Mesenchymal stem cell (in vitro differentiated cells and primary cell): ENCODE data around the gene ABCA4.

Experiments
- DNase-seq: peaks from one replicate; pipeline ENCODE4 v3.0.0-alpha.2; 2013
- H2AFZ ChIP-seq: one replicate; pipeline ENCODE4 v1.6.1; 2013; ENCODE audit warnings: low read depth, mild to moderate bottlenecking, control low read depth, inconsistent platforms, low read length, moderate library complexity
- H2AK5ac ChIP-seq: 2 replicates; pipeline ENCODE4 v1.6.1; 2013; ENCODE audit warnings: low read length, moderate library complexity, mild to moderate bottlenecking, inconsistent platforms; ENCODE audit not compliant: severe bottlenecking
- H2BK120ac ChIP-seq: one replicate; pipeline ENCODE4 v1.6.1; 2013; ENCODE audit warnings: low read depth, mild to moderate bottlenecking, inconsistent platforms, low read length, moderate library complexity
- H2BK12ac ChIP-seq, 2 experiments: one replicate each; pipeline ENCODE4 v1.6.1; 2013; ENCODE audit warnings: inconsistent platforms in 2 of 2, low read length in 2 of 2, mild to moderate bottlenecking in 2 of 2, moderate library complexity in 2 of 2, control low read depth in 1 of 2
- H2BK15ac ChIP-seq: one replicate; pipeline ENCODE4 v1.6.1; 2013; ENCODE audit warnings: mild to moderate bottlenecking, low read depth, inconsistent platforms; ENCODE audit not compliant: poor library complexity, severe bottlenecking
- H2BK5ac ChIP-seq: 2 replicates; pipeline ENCODE4 v1.6.1; 2013; ENCODE audit warnings: low read depth, mild to moderate bottlenecking, low read length, control low read depth, inconsistent platforms; ENCODE audit not compliant: poor library complexity, severe bottlenecking
- H3K14ac ChIP-seq, 2 experiments: one replicate each; pipeline ENCODE4 v1.6.1; 2013; ENCODE audit warnings: inconsistent platforms in 2 of 2, low read length in 2 of 2, control low read depth in 1 of 2, mild to moderate bottlenecking in 1 of 2, moderate library complexity in 1 of 2
- H3K18ac ChIP-seq, 2 experiments: one replicate each; pipeline ENCODE4 v1.6.1; 2013; ENCODE audit warnings: inconsistent platforms in 2 of 2, low read length in 2 of 2, control low read depth in 1 of 2, low read depth in 1 of 2, mild to moderate bottlenecking in 1 of 2
- H3K23ac ChIP-seq, 2 experiments: one replicate each; pipeline ENCODE4 v1.6.1; 2013; ENCODE audit warnings: inconsistent platforms in 2 of 2, low read length in 2 of 2, mild to moderate bottlenecking in 2 of 2, moderate library complexity in 2 of 2, control low read depth in 1 of 2
- H3K27ac ChIP-seq: 2 replicates; pipeline ENCODE4 v1.5.1; 2013; ENCODE audit warnings: mild to moderate bottlenecking, moderate library complexity, low read length, control low read depth, inconsistent platforms; ENCODE audit not compliant: poor library complexity, severe bottlenecking
- H3K27me3 ChIP-seq, 2 experiments: 2 replicates each; pipeline versions ENCODE4 v1.6.1 to v1.7.0; 2013; ENCODE audit warnings: low read length in 2 of 2, mild to moderate bottlenecking in 2 of 2, moderate library complexity in 2 of 2, control low read depth in 1 of 2, inconsistent platforms in 1 of 2; ENCODE audit not compliant: control insufficient read depth in 1 of 2, insufficient read depth in 1 of 2
- H3K36me3 ChIP-seq, 2 experiments: 2 replicates each; pipeline versions ENCODE4 v1.6.1 to v1.7.0; 2013; ENCODE audit warnings: low read length in 2 of 2, control low read depth in 1 of 2, inconsistent platforms in 1 of 2, low read depth in 1 of 2, mild to moderate bottlenecking in 1 of 2; ENCODE audit not compliant: insufficient read depth in 2 of 2, control insufficient read depth in 1 of 2
- H3K4ac ChIP-seq, 2 experiments: one replicate each; pipeline ENCODE4 v1.6.1; 2013; ENCODE audit warnings: inconsistent platforms in 2 of 2, low read length in 2 of 2, mild to moderate bottlenecking in 2 of 2, moderate library complexity in 2 of 2, control low read depth in 1 of 2, low read depth in 1 of 2
- H3K4me1 ChIP-seq: 2 replicates; pipeline ENCODE4 v1.6.1; 2013; ENCODE audit warnings: low read depth, low read length, control low read depth; ENCODE audit not compliant: control insufficient read depth, insufficient read depth
- H3K4me2 ChIP-seq: 2 replicates; pipeline ENCODE4 v1.6.1; 2013; ENCODE audit warnings: low read length, mild to moderate bottlenecking, inconsistent platforms; ENCODE audit not compliant: poor library complexity, severe bottlenecking
- H3K4me3 ChIP-seq, 2 experiments: 2 replicates each; pipeline versions ENCODE4 v1.5.1 to v1.7.0; 2013; ENCODE audit warnings: low read length in 2 of 2, mild to moderate bottlenecking in 2 of 2, control low read depth in 1 of 2, low read depth in 1 of 2; ENCODE audit not compliant: insufficient read depth in 1 of 2
- H3K79me1 ChIP-seq: replicated peaks from 2 replicates; pipeline ENCODE4 v1.6.1; 2013; ENCODE audit warnings: mild to moderate bottlenecking, control low read depth, low read length, inconsistent platforms; ENCODE audit not compliant: poor library complexity, severe bottlenecking
- H3K9ac ChIP-seq: 2 replicates; pipeline ENCODE4 v1.7.0; 2013; ENCODE audit warnings: mild to moderate bottlenecking, low read length, moderate library complexity
- H3K9me3 ChIP-seq: 2 replicates; pipeline ENCODE4 v1.7.0; 2013; ENCODE audit warnings: mild to moderate bottlenecking, low read length; ENCODE audit not compliant: control insufficient read depth
- H4K8ac ChIP-seq: one replicate; pipeline ENCODE4 v1.6.1; 2013; ENCODE audit warnings: inconsistent platforms, mild to moderate bottlenecking, low read length, moderate library complexity
- H4K91ac ChIP-seq: one replicate; pipeline ENCODE4 v1.6.1; 2013; ENCODE audit warnings: mild to moderate bottlenecking, low read length, inconsistent platforms
- WGBS: methylation state at CpG from one replicate; pipeline ENCODE4 v1.1.7; 2013; ENCODE audit warnings: mixed read lengths; 5-methylcytosine and 5-hydroxymethylcytosine counted together

The ABCA4 gene

DNA sequence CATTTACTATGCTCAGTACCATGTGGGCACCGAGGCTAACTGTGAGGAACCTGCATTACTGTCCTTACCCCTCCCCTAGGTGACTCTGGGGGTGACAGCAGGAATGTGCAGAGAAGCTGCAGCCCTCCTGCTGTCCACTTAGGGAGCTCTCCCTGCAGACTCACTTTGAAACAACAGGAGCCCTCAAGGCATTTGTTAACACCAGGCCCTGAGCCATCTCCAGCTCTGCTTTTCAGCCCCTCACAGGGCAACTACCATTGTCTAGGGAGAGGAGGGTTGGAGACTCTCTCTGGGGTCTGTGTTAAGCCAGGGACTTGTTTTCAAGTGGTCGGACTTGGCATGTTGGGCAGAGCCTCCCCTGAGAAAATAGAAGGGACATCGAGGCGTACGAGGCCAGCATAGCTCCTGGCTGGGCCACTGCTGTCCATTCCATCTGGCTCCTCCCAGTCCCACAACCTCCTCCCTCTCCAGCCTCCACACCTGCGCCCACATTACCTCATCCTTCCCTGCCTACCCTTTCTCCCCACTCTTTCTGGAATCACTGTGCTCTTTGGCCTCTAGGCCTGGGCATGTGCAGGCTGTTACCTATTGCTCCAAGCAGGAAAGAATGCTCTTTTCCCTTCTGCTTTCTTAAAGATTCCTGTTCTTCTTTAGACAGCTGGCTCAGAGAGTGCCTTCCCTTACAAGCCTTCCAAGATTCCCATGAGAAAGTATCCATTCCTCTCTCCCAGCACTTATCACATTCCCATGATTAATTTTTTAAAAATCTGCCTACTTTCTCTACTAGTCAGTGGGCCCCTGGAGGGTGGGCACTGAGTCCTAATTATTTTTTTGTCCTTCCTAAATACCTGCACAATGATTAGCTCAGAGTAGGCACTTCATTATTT, 109.0 kb downstream of the ABCA4 start:
- no peak overlapping the region for H3K27ac ChIP-seq
- no peaks in the 10 kb centered on the region for H3K36me3 ChIP-seq
- 77% methylated on average over 6 of the region's 6 CpGs for WGBS
- H3K9ac ChIP-seq: no peak overlapping the region
- peak overlapping the region in 1 of 2 experiments; percentile 31 for H3K4ac ChIP-seq
- no peak overlapping the region for H2BK120ac ChIP-seq
- DNase-seq: no peak
- no peak overlapping the region for H2BK5ac ChIP-seq
- H3K4me1 ChIP-seq: peaks cover 13% of the 10 kb centered on the region
- H2BK15ac ChIP-seq: no peak overlapping the region
- H4K91ac ChIP-seq: peak overlapping the region; percentile 20
- H2AFZ ChIP-seq: no peak overlapping the region
- no peak overlapping the region for H3K23ac ChIP-seq
- no peak overlapping the region for H4K8ac ChIP-seq
- H3K9me3 ChIP-seq: no peaks in the 10 kb centered on the region
- no peak overlapping the region for H3K4me3 ChIP-seq
- no peaks in the 10 kb centered on the region for H3K27me3 ChIP-seq
- H3K4me2 ChIP-seq: no peak overlapping the region
- no peak overlapping the region for H2AK5ac ChIP-seq
- H3K18ac ChIP-seq: no peak overlapping the region
- no peaks in the 10 kb centered on the region for H3K79me1 ChIP-seq
- H2BK12ac ChIP-seq: peak overlapping the region in 1 of 2 experiments; percentile 18
- no peak overlapping the region for H3K14ac ChIP-seq

DNA sequence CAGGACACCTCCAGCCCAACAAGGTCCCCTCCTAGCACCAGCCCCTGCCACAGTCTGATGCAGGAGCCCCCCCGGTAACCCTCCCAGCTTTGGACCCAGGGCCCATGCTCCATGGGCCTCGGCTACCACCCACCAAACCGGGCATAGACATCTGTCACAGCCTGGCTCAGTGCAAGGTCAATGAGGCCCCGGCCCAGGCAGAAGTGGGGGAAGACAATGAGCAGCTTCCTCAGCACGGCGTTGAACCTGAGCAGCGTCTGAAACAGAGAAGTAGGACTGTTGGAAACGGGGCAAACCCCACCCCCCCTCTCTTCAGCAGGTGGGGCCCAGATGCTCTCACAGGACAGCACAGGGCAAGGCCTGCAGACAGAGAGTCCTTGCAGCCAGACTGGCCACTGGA, 109.8 kb downstream of the ABCA4 start:
- H3K4me2 ChIP-seq: no peak overlapping the region
- H3K36me3 ChIP-seq: no peaks in the 10 kb centered on the region
- H2BK15ac ChIP-seq: no peak overlapping the region
- H3K14ac ChIP-seq: no peak overlapping the region
- no peak overlapping the region for H2AK5ac ChIP-seq
- H3K4me1 ChIP-seq: peaks cover 13% of the 10 kb centered on the region
- H3K9ac ChIP-seq: no peak overlapping the region
- no peak overlapping the region for H3K23ac ChIP-seq
- H3K27ac ChIP-seq: no peak overlapping the region
- no peak overlapping the region for H4K8ac ChIP-seq
- 91% methylated on average over 8 of the region's 8 CpGs for WGBS
- no peak overlapping the region for H2BK120ac ChIP-seq
- no peaks in the 10 kb centered on the region for H3K27me3 ChIP-seq
- no peak overlapping the region for H2BK12ac ChIP-seq
- no peaks in the 10 kb centered on the region for H3K79me1 ChIP-seq
- no peaks in the 10 kb centered on the region for H3K9me3 ChIP-seq
- H2AFZ ChIP-seq: no peak overlapping the region
- H3K4me3 ChIP-seq: no peak overlapping the region
- H3K18ac ChIP-seq: no peak overlapping the region
- no peak overlapping the region for H2BK5ac ChIP-seq
- no peak overlapping the region for H3K4ac ChIP-seq
- H4K91ac ChIP-seq: no peak overlapping the region
- no peak for DNase-seq

DNA sequence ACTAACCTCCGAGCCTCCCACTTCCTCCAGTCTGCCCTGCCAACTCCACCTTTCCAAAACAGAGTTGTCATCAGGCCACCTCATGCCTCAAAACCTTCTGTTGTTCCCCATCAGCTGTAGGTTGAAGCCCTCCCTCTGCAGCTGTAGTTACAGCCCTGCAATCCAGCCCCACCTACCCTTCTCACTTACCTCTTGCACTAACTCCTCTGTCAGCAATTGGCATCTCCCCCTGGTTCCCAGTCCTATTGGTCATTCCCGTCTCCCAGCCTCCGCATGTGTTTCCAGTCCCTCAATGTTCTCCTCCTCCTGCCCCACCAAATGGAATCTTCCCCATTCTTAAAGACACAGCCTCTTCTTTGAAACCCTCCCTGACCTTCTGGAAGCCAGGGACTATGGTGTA, 111.6 kb downstream of the ABCA4 start:
- no peaks in the 10 kb centered on the region for H3K79me1 ChIP-seq
- no peaks in the 10 kb centered on the region for H3K27me3 ChIP-seq
- H3K14ac ChIP-seq: no peak overlapping the region
- no peak overlapping the region for H2AFZ ChIP-seq
- no peak overlapping the region for H2BK15ac ChIP-seq
- no peak overlapping the region for H3K4me2 ChIP-seq
- no peaks in the 10 kb centered on the region for H3K9me3 ChIP-seq
- H4K91ac ChIP-seq: no peak overlapping the region
- H3K27ac ChIP-seq: no peak overlapping the region
- DNase-seq: no peak
- H3K9ac ChIP-seq: no peak overlapping the region
- H3K4ac ChIP-seq: no peak overlapping the region
- peaks cover 13% of the 10 kb centered on the region for H3K4me1 ChIP-seq
- H2BK120ac ChIP-seq: no peak overlapping the region
- no peaks in the 10 kb centered on the region for H3K36me3 ChIP-seq
- H3K23ac ChIP-seq: no peak overlapping the region
- no peak overlapping the region for H2BK5ac ChIP-seq
- no peak overlapping the region for H3K18ac ChIP-seq
- H2AK5ac ChIP-seq: no peak overlapping the region
- no peak overlapping the region for H4K8ac ChIP-seq
- no peak overlapping the region for H3K4me3 ChIP-seq
- H2BK12ac ChIP-seq: no peak overlapping the region
- 91% methylated on average over 3 of the region's 3 CpGs for WGBS

DNA sequence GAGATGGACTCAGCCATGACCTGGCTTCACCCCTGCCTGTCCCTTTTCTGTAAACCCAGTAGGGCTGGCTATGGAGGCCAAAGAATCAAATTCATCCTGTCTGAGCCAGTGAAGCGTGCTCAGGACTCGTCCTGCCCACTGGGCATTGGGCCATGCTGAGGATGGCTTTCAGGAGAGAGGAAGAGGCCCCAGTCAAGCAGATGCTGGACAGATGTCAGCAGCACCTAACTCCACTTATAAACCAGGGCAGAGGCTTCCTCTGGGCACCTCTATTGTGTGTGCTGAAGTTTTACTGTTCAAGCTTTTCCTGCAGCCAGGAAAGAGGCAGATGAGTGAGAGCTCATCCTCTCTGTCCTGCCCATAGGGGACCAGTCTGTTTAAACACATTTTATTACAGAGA, 114.3 kb downstream of the ABCA4 start:
- Histone ChIP-seq H2BK15ac (no peak overlapping the region), H3K27ac (no peak overlapping the region), H3K4me1 (peaks cover 3% of the 10 kb centered on the region), H2AK5ac (no peak overlapping the region), H3K79me1 (no peaks in the 10 kb centered on the region), H3K4ac (no peak overlapping the region), H3K4me2 (no peak overlapping the region), H3K9ac (no peak overlapping the region), H3K4me3 (no peak overlapping the region), H3K36me3 (no peaks in the 10 kb centered on the region), H4K8ac (no peak overlapping the region), H3K9me3 (no peaks in the 10 kb centered on the region), H2BK12ac (no peak overlapping the region), H4K91ac (no peak overlapping the region), H2BK120ac (no peak overlapping the region), H2BK5ac (no peak overlapping the region), H3K23ac (no peak overlapping the region), H3K27me3 (no peaks in the 10 kb centered on the region), H2AFZ (no peak overlapping the region), H3K14ac (no peak overlapping the region), H3K18ac (no peak overlapping the region)
- DNase-seq: no peak
- 67% methylated on average over 2 of the region's 2 CpGs for WGBS
